HEK293 (cell line): ENCODE results near the gene BCAS3.

Source experiments
- CTCF ChIA-PET: fragments of 350-600 bp; formaldehyde crosslinking; extraction: SDS; loops from one replicate; lab custom pipeline; 2021; ENCODE audit warnings: antibody characterized with exemption; lab: Yijun Ruan, JAX
- POLR2A ChIA-PET: fragments of 300-600 bp; formaldehyde crosslinking; extraction: SDS; loops from one replicate; lab custom pipeline; 2020; ENCODE audit warnings: antibody characterized with exemption, inconsistent platforms; lab: Yijun Ruan, JAX
- H3K27ac ChIP-seq: fragments of 200-500 bp; sonication (Bioruptor generic); 2 replicates; pipeline ENCODE4 v1.5.1; 2014; ENCODE audit warnings: low read depth, low read length, control low read depth, inconsistent platforms; ENCODE audit errors: extremely low read depth
- H3K36me3 ChIP-seq, 2 experiments: fragments of 200-500 bp in 1 of 2; sonication (Bioruptor generic) in 1 of 2; 1 replicate in 1 of 2; 2 replicates in 1 of 2; pipeline ENCODE4 v1.5.1; 2014 to 2017; ENCODE audit warnings: inconsistent platforms in 2 of 2, low read length in 2 of 2; ENCODE audit not compliant: control insufficient read depth in 2 of 2, insufficient read depth in 1 of 2
- H3K4me1 ChIP-seq: fragments of 200-500 bp; sonication (Bioruptor generic); 2 replicates; pipeline ENCODE4 v1.5.1; 2014; ENCODE audit warnings: mild to moderate bottlenecking, low read length, inconsistent platforms; ENCODE audit not compliant: control insufficient read depth, insufficient read depth
- H3K4me3 ChIP-seq: 2 replicates; pipeline ENCODE4 v1.5.1; 2011; ENCODE audit warnings: low read depth, mild to moderate bottlenecking, control low read depth, low read length, moderate library complexity
- H3K9me3 ChIP-seq: fragments of 200-500 bp; sonication (Bioruptor generic); 2 replicates; pipeline ENCODE4 v1.5.1; 2014; ENCODE audit warnings: low read depth, low read length, inconsistent platforms; ENCODE audit not compliant: control insufficient read depth, insufficient read depth
- HOXA7 ChIP-seq: sonication (generic); formaldehyde crosslinking; IDR thresholded peaks from 2 replicates; pipeline ENCODE4 v1.8.1; 2022; ENCODE audit warnings: missing genetic modification reagents, borderline replicate concordance
- KLF17 ChIP-seq: fragments of 450-650 bp; formaldehyde crosslinking; IDR thresholded peaks from 2 replicates; pipeline ENCODE4 v1.5.1; 2016; ENCODE audit warnings: missing biosample characterization, missing genetic modification characterization
- TCF7L2 ChIP-seq: IDR thresholded peaks from 2 replicates; pipeline ENCODE4 v1.6.1; 2011; ENCODE audit warnings: low read depth, mild to moderate bottlenecking, inconsistent platforms, low read length, moderate library complexity, borderline replicate concordance
- ZBTB8A ChIP-seq: fragments of 450-650 bp; formaldehyde crosslinking; IDR thresholded peaks from 2 replicates; pipeline ENCODE4 v1.5.1; 2016; ENCODE audit warnings: missing biosample characterization, missing genetic modification characterization
- ZFP69B ChIP-seq: fragments of 450-650 bp; formaldehyde crosslinking; IDR thresholded peaks from 2 replicates; pipeline ENCODE4 v1.5.1; 2016; ENCODE audit warnings: missing biosample characterization, missing genetic modification characterization
- ZNF214 ChIP-seq: fragments of 450-650 bp; formaldehyde crosslinking; IDR thresholded peaks from 2 replicates; pipeline ENCODE4 v1.5.1; 2017; ENCODE audit warnings: missing biosample characterization, mild to moderate bottlenecking, missing genetic modification characterization, borderline replicate concordance
- ZNF24 ChIP-seq: fragments of 450-650 bp; formaldehyde crosslinking; IDR thresholded peaks from 2 replicates; pipeline ENCODE4 v1.5.1; 2016; ENCODE audit warnings: missing biosample characterization, missing genetic modification characterization
- ZNF266 ChIP-seq: fragments of 450-650 bp; formaldehyde crosslinking; IDR thresholded peaks from 2 replicates; pipeline ENCODE4 v1.5.1; 2016; ENCODE audit warnings: missing biosample characterization, missing genetic modification characterization, low read depth
- ZNF274 ChIP-seq, 2 experiments: fragments of 200-500 bp in 1 of 2; fragments of 450-650 bp in 1 of 2; sonication (Bioruptor generic) in 1 of 2; formaldehyde crosslinking in 1 of 2; IDR thresholded peaks; 2 replicates each; pipeline versions ENCODE4 v1.5.1 to v1.6.1; 2014 to 2016; ENCODE audit warnings: borderline replicate concordance in 1 of 2, inconsistent platforms in 1 of 2, low read length in 1 of 2, missing biosample characterization in 1 of 2, missing genetic modification characterization in 1 of 2
- ZNF416 ChIP-seq: fragments of 450-650 bp; formaldehyde crosslinking; IDR thresholded peaks from 2 replicates; pipeline ENCODE4 v1.5.1; 2016; ENCODE audit warnings: missing biosample characterization, missing genetic modification characterization
- ZNF518A ChIP-seq: fragments of 450-650 bp; formaldehyde crosslinking; conservative IDR thresholded peaks from 2 replicates; pipeline ENCODE4 v1.5.1; 2016; ENCODE audit warnings: low read depth, missing biosample characterization, missing genetic modification characterization
- ZNF530 ChIP-seq: fragments of 450-650 bp; formaldehyde crosslinking; IDR thresholded peaks from 2 replicates; pipeline ENCODE4 v1.5.1; 2016; ENCODE audit warnings: low read depth, missing biosample characterization, missing genetic modification characterization
- ZNF561 ChIP-seq: fragments of 450-650 bp; IDR thresholded peaks from 2 replicates; pipeline ENCODE4 v1.5.1; 2018; ENCODE audit warnings: missing biosample characterization, missing genetic modification characterization, borderline replicate concordance
- ZNF624 ChIP-seq: fragments of 450-650 bp; formaldehyde crosslinking; IDR thresholded peaks from 2 replicates; pipeline ENCODE4 v1.5.1; 2017; ENCODE audit warnings: missing biosample characterization, missing genetic modification characterization
- ZNF791 ChIP-seq: fragments of 450-650 bp; formaldehyde crosslinking; IDR thresholded peaks from 2 replicates; pipeline ENCODE4 v1.5.1; 2016; ENCODE audit warnings: missing biosample characterization, missing genetic modification characterization
- ZNF792 ChIP-seq: fragments of 450-650 bp; formaldehyde crosslinking; IDR thresholded peaks from 2 replicates; pipeline ENCODE4 v1.5.1; 2016; ENCODE audit warnings: missing biosample characterization, missing genetic modification characterization

BCAS3 gene

GRCh38 chr17:61363601-61364462, 686.2 kb downstream of the BCAS3 start:
- CTCF ChIA-PET: interaction anchor here (0.5 to 1.1 kb wide), 2 partner anchors 26 kb away, joined by 3 read pairs; no protein-coding TSS in a partner anchor
- POLR2A ChIA-PET: no interaction called here

GRCh38 chr17:61364463-61364846, 686.8 kb downstream of the BCAS3 start:
- Histone ChIP-seq H3K4me1 (no peaks in the 10 kb centered on the region), H3K27ac (no peak overlapping the region), H3K9me3 (no peaks in the 10 kb centered on the region), H3K4me3 (no peak overlapping the region), H3K36me3 (no peaks in the 10 kb centered on the region)
- POLR2A ChIA-PET: no interaction called here
- TF ChIP-seq ZNF791 (tag by site-specific recombination): no peak
- no peak for TF ChIP-seq ZBTB8A
- TF ChIP-seq ZNF561 (tag by site-specific recombination): no peak
- CTCF ChIA-PET: interaction anchor here (1.1 kb wide), 1 partner anchor 26 kb away, joined by 3 read pairs; no protein-coding TSS in a partner anchor

More at GRCh38 chr17:61363601-61364462, 686.2 kb downstream of the BCAS3 start:
- no peaks in the 10 kb centered on the region for H3K9me3 ChIP-seq
- no peak overlapping the region for H3K27ac ChIP-seq
- no peaks in the 10 kb centered on the region for H3K36me3 ChIP-seq
- H3K4me1 ChIP-seq: no peaks in the 10 kb centered on the region
- no peak overlapping the region for H3K4me3 ChIP-seq
- no peak for TF ChIP-seq ZNF518A (tag by site-specific recombination)
- TF ChIP-seq KLF17 (tag by site-specific recombination): no peak
- no peak for TF ChIP-seq ZNF24 (tag by site-specific recombination)
- TF ChIP-seq ZNF530: no peak
- TF ChIP-seq HOXA7: no peak
- TF ChIP-seq ZFP69B: no peak
- no peak for TF ChIP-seq ZNF792
- no peak for TF ChIP-seq ZNF624 (tag by site-specific recombination)
- TF ChIP-seq ZNF214 (tag by site-specific recombination): no peak
- no peak for TF ChIP-seq ZNF416 (tag by site-specific recombination)
- no peak for TF ChIP-seq ZNF274 (IDR thresholded peaks at IDR 0.05; ENCODE audit: low read length)
- TF ChIP-seq ZNF274 (tag by site-specific recombination; IDR thresholded peaks at IDR 0.05; ENCODE audit: borderline replicate concordance): no peak
- no peak for TF ChIP-seq TCF7L2
- no peak for TF ChIP-seq ZNF266 (tag by site-specific recombination)
